GM12878 (cell line): ENCODE measurements around the gene NR6A1. TPM values are rescaled to one million over a fixed set of nuclear protein-coding genes. Genes with fewer than 3 reads are reported as not detected.

Experiments
- ATAC-seq: fragments of 200-7000 bp; cut with Tn5 transposase; 3 replicates; pipeline ENCODE4 v1.9.1; 2020; ENCODE audit warnings: mild to moderate bottlenecking, moderate library complexity
- BruUV-seq: library from RNA; stranded (reverse); fragments of 400-500 nt; replicated peaks from 2 replicates; lab custom pipeline; 2021; lab: Mats Ljungman, UMichigan
- CTCF ChIA-PET: fragments of 300-600 bp; sonication (Branson Sonifier 250); formaldehyde crosslinking; extraction: SDS; loops from one replicate; lab custom pipeline; 2021; ENCODE audit warnings: inconsistent platforms; lab: Yijun Ruan, JAX
- POLR2A ChIA-PET: fragments of 350-600 bp; formaldehyde crosslinking; extraction: SDS; loops from one replicate; lab custom pipeline; 2021; ENCODE audit warnings: inconsistent platforms; lab: Charles Lee
- RAD21 ChIA-PET: fragments of 300-600 bp; sonication (Branson Sonifier 250); formaldehyde crosslinking; loops from one replicate; lab custom pipeline; 2023; ENCODE audit warnings: antibody characterized with exemption; ENCODE audit not compliant: unreplicated experiment; lab: Charles Lee
- SMC1A ChIA-PET: fragments of 300-600 bp; sonication (Branson Sonifier 250); formaldehyde crosslinking; loops from one replicate; lab custom pipeline; 2023; ENCODE audit not compliant: unreplicated experiment, uncharacterized antibody; lab: Charles Lee
- DNase-seq: peaks from one replicate; pipeline ENCODE4 v3.0.0-alpha.2; 2011; ENCODE audit warnings: low read depth, low spot score
- FAIRE-seq: peaks from 3 replicates; lab custom pipeline; 2011; peaks lifted over from hg19 to GRCh38; lab: Jason Lieb, UNC
- H2AFZ ChIP-seq: 2 replicates; pipeline ENCODE4 v1.6.0; 2011; ENCODE audit warnings: low read depth, low read length, control low read depth; ENCODE audit not compliant: control insufficient read depth
- H3K27ac ChIP-seq: 2 replicates; pipeline ENCODE4 v1.5.1; 2011; ENCODE audit warnings: control low read depth; ENCODE audit not compliant: control insufficient read depth, insufficient read depth
- H3K27me3 ChIP-seq, 2 experiments: replicated peaks in 1 of 2; 2 replicates each; pipeline versions ENCODE4 v1.6.0 to v1.6.1; 2011; ENCODE audit warnings: low read length in 1 of 2; ENCODE audit not compliant: control insufficient read depth in 2 of 2, insufficient read depth in 2 of 2
- H3K36me3 ChIP-seq, 2 experiments: 2 replicates each; pipeline ENCODE4 v1.5.1; 2011; ENCODE audit warnings: low read length in 1 of 2; ENCODE audit not compliant: control insufficient read depth in 2 of 2, insufficient read depth in 2 of 2
- H3K4me1 ChIP-seq: 2 replicates; pipeline ENCODE4 v1.6.1; 2011; ENCODE audit warnings: mild to moderate bottlenecking, low read length, moderate library complexity, mixed read lengths; ENCODE audit not compliant: control insufficient read depth, insufficient read depth
- H3K4me2 ChIP-seq: 2 replicates; pipeline ENCODE4 v1.6.0; 2011; ENCODE audit warnings: control low read depth; ENCODE audit not compliant: control insufficient read depth, insufficient read depth
- H3K4me3 ChIP-seq: fragments of 200-600 bp; sonication (generic); 2 replicates; pipeline ENCODE4 v1.5.1; 2016
- H3K79me2 ChIP-seq: 2 replicates; pipeline ENCODE4 v1.6.0; 2011; ENCODE audit warnings: low read length; ENCODE audit not compliant: control insufficient read depth, insufficient read depth
- H3K9ac ChIP-seq: 2 replicates; pipeline ENCODE4 v1.8.0; 2011; ENCODE audit warnings: low read length, control low read depth, mixed read lengths; ENCODE audit not compliant: control insufficient read depth, insufficient read depth
- H3K9me3 ChIP-seq: replicated peaks from 3 replicates; pipeline ENCODE4 v1.5.1; 2011; ENCODE audit warnings: mild to moderate bottlenecking, low read length; ENCODE audit not compliant: control insufficient read depth, insufficient read depth
- H4K20me1 ChIP-seq: 2 replicates; pipeline ENCODE4 v1.6.0; 2011; ENCODE audit not compliant: control insufficient read depth, insufficient read depth
- DPF2 ChIP-seq: fragments of 450-650 bp; IDR thresholded peaks from 2 replicates; pipeline ENCODE4 v1.6.1; 2017; ENCODE audit warnings: mild to moderate bottlenecking
- EZH2 ChIP-seq: IDR thresholded peaks from 2 replicates; pipeline ENCODE4 v1.6.1; 2012; ENCODE audit warnings: low read depth, mild to moderate bottlenecking, control low read depth, inconsistent platforms, low read length, borderline replicate concordance; ENCODE audit not compliant: control insufficient read depth
- KDM1A ChIP-seq: fragments of 200-600 bp; sonication (generic); IDR thresholded peaks from 2 replicates; pipeline ENCODE4 v1.6.1; 2016; ENCODE audit warnings: borderline replicate concordance
- SPI1 ChIP-seq: IDR thresholded peaks from 2 replicates; pipeline ENCODE4 v1.6.1; 2011; ENCODE audit warnings: low read depth, mild to moderate bottlenecking, low read length, moderate library complexity, borderline replicate concordance; ENCODE audit not compliant: insufficient read depth
- WRNIP1 ChIP-seq: IDR thresholded peaks from 2 replicates; pipeline ENCODE4 v1.6.1; 2011; ENCODE audit warnings: low read depth, low read length, improper control_type of control experiment, borderline replicate concordance
- ZNF217 ChIP-seq: fragments of 450-650 bp; IDR thresholded peaks from 2 replicates; pipeline ENCODE4 v1.6.1; 2017; ENCODE audit warnings: antibody characterized with exemption, mild to moderate bottlenecking
- WGBS: methylation state at CpG from one replicate; pipeline ENCODE4 v1.1.6; 2016; ENCODE audit warnings: low lambda C conversion rate; ENCODE audit not compliant: insufficient replicate concordance, insufficient coverage; ENCODE audit errors: missing lambda C conversion rate; 5-methylcytosine and 5-hydroxymethylcytosine counted together
- in situ Hi-C: fragments of 300-500 bp; cut with MboI; formaldehyde crosslinking; loops from 9 replicates; pipeline ENCODE4 v1.14.3; 2018; ENCODE audit warnings: mixed read lengths
- intact Hi-C: fragments of 100-400 bp; cut with micrococcal nuclease; formaldehyde crosslinking; loops from one replicate; pipeline ENCODE4 v1.14.2; 2022; ENCODE audit not compliant: unreplicated experiment
- polyA plus RNA-seq, 11 experiments: library from polyadenylated mRNA; depleted of rRNA in 4 of 11; unstranded in 6 of 11; stranded (reverse) in 5 of 11; fragments of >200 nt; fragmentation: Nextera tagmentation in 4 of 11; fragmentation: Illumina TruSeq in 1 of 11; extraction: Ambion mirVana in 4 of 11; extraction: Trizol in 1 of 11; gene quantifications; 1 replicate in 1 of 11; 2 replicates in 10 of 11; pipeline versions ENCODE4 v1.2.1 to v1.2.3, GENCODE V29; 2011 to 2016; ENCODE audit warnings: inconsistent platforms in 2 of 11, missing spikeins in 2 of 11, low read depth in 1 of 11
- total RNA-seq, 4 experiments: library from RNA; depleted of rRNA in 3 of 4; stranded (reverse); fragments of >200 nt in 3 of 4; fragmentation: Illumina TruSeq in 1 of 4; extraction: Trizol in 1 of 4; gene quantifications; 2 replicates each; pipeline versions ENCODE4 v1.2.1 to v1.2.3, GENCODE V29; 2013 to 2021
- TF ChIP-seq, protein P1 (sequence below): IDR thresholded peaks from 2 replicates; pipeline ENCODE4 v1.6.1; 2011; ENCODE audit warnings: low read depth, mild to moderate bottlenecking, low read length, moderate library complexity, borderline replicate concordance; ENCODE audit errors: extremely low read depth
- TF ChIP-seq, protein P2 (sequence below): fragments of 450-650 bp; formaldehyde crosslinking; IDR thresholded peaks from 2 replicates; pipeline ENCODE4 v1.5.0; 2022; ENCODE audit warnings: mild to moderate bottlenecking, missing genetic modification characterization
- TF ChIP-seq, protein P3 (sequence below): fragments of 450-650 bp; IDR thresholded peaks from 2 replicates; pipeline ENCODE4 v1.6.1; 2016; ENCODE audit warnings: mild to moderate bottlenecking

NR6A1 gene
- total and polyA plus RNA-seq, 10 of the 15 experiments (the other 5 are each of a cell fraction or from before 2014, with no cell fraction given), result 1.2 to 9.2 (median 4.6) TPM

DNA sequence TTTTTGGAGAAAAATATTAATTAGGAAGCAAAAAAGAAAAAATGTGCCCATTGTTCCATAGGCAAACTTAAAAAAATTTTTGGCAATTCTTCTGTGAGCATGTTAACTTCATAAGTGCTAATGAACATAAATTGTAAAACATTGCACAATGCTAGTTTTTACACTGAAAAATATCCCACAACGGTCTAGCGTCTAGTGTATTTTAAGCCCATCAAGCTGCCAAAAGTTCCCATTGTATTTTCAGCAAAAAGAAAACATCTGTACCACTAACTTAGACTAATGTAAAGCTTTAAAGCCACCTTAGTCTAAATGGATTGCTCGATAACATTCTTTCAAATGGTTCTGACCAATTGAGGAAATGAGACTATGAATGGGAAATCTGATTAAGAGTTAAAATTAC, 2.8 kb downstream of the NR6A1 start:
- intact Hi-C loops, result loop anchor here (5.0 kb wide), 1 partner anchor 351 kb away; the partner anchor contains the start of gene PSMB7
- H3K9me3 ChIP-seq, result no peaks in the 10 kb centered on the region
- DNase-seq, result no peak
- no peaks in the 10 kb centered on the region for H3K36me3 ChIP-seq
- no peaks in the 10 kb centered on the region for H4K20me1 ChIP-seq
- in situ Hi-C loops, result no loop called here
- TF ChIP-seq WRNIP1, result no peak
- TF ChIP-seq SPI1, result peak; percentile 33; the same call in 1 of the 2 replicates
- 0 out of 2 replicates have a peak overlapping the region, but pooled peaks have one; percentile 4 for H3K9ac ChIP-seq
- H3K4me1 ChIP-seq, result peaks cover 11% of the 10 kb centered on the region
- 66% methylated on average over 3 of the region's 3 CpGs for WGBS
- H3K4me3 ChIP-seq, result peak overlapping the region; percentile 97
- CTCF ChIA-PET, result interaction anchor here (0.6 to 16.1 kb wide), 9 partner anchors 12 to 150 kb away, joined by 3 to 575 read pairs (median 7); partner anchors contain the start of genes ARPC5L, RPL35 and WDR38
- H3K79me2 ChIP-seq, result peaks cover 62% of the 10 kb centered on the region
- BruUV-seq, result no TSS peak
- no peak overlapping the region for H3K27ac ChIP-seq
- no peak for ATAC-seq
- RAD21 ChIA-PET, result interaction anchor here (0.6 to 1.8 kb wide), 7 partner anchors 11 to 431 kb away, joined by 3 to 13 read pairs (median 5); partner anchors contain the start of gene WDR38
- POLR2A ChIA-PET, result interaction anchor here (1.4 to 4.5 kb wide), 5 partner anchors 11 to 110 kb away, joined by 4 to 41 read pairs (median 7); partner anchors contain the start of genes ARPC5L, RPL35 and WDR38
- H3K4me2 ChIP-seq, result peak overlapping the region; percentile 80
- no peak overlapping the region for H2AFZ ChIP-seq
- no peaks in the 10 kb centered on the region for H3K27me3 ChIP-seq
- no peak for FAIRE-seq
- SMC1A ChIA-PET, result interaction anchor here (1.1 to 9.9 kb wide), 6 partner anchors 9 to 146 kb away, joined by 4 to 233 read pairs (median 10); partner anchors contain the start of gene WDR38

DNA sequence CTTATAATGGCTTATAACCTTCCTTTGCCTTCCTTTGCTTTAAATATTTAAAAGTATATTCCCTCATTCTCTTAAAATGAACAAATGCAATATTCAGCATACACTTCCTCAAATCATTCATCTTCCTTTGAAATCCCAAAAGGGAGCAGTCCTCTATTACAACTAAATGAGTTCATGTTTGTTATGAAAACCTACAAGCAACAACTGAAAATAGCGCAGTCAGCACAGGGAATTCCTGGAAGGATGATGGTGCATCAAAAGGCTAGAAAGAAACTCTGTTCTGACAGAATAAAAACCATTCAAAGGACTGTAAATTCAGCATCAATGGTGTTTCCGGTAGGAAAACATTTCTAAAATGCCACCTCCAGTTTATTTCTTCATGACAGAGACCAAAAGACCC, 3.3 kb downstream of the NR6A1 start:
- Histone ChIP-seq H3K27me3 (no peaks in the 10 kb centered on the region), H2AFZ (no peak overlapping the region), H3K4me1 (peaks cover 9% of the 10 kb centered on the region), H3K27ac (no peak overlapping the region), H4K20me1 (no peaks in the 10 kb centered on the region), H3K4me3 (peak overlapping the region; percentile 97), H3K36me3 (no peaks in the 10 kb centered on the region), H3K79me2 (peaks cover 62% of the 10 kb centered on the region), H3K9ac (0 out of 2 replicates have a peak overlapping the region, but pooled peaks have one; percentile 4), H3K4me2 (peak overlapping the region; percentile 80), H3K9me3 (no peaks in the 10 kb centered on the region)
- ChIA-PET CTCF (interaction anchor here (3.0 to 16.1 kb wide), 7 partner anchors 11 to 151 kb away, joined by 11 to 575 read pairs (median 45); partner anchors contain the start of genes ARPC5L, RPL35 and WDR38), POLR2A (interaction anchor here (1.4 to 4.5 kb wide), 3 partner anchors 85 to 102 kb away, joined by 4 to 41 read pairs (median 4); partner anchors contain the start of genes ARPC5L, RPL35 and WDR38), SMC1A (interaction anchor here (1.6 to 9.9 kb wide), 7 partner anchors 9 to 146 kb away, joined by 8 to 233 read pairs (median 15); partner anchors contain the start of gene WDR38), RAD21 (interaction anchor here (1.3 to 5.8 kb wide), 3 partner anchors 56 to 151 kb away, joined by 5 to 86 read pairs (median 59); no protein-coding TSS in a partner anchor)
- no peak for ATAC-seq
- DNase-seq, result no peak
- intact Hi-C loops, result loop anchor here (5.0 kb wide), 1 partner anchor 351 kb away; the partner anchor contains the start of gene PSMB7
- WGBS, result 100% methylated on average over 2 of the region's 2 CpGs
- FAIRE-seq, result no peak
- in situ Hi-C loops, result no loop called here
- no TSS peak for BruUV-seq
- TF ChIP-seq DPF2 (no peak), ZNF217 (no peak), KDM1A (no peak), EZH2 (no peak)
- TF ChIP-seq, protein P1, sequence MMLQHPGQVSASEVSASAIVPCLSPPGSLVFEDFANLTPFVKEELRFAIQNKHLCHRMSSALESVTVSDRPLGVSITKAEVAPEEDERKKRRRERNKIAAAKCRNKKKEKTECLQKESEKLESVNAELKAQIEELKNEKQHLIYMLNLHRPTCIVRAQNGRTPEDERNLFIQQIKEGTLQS, result no peak
- TF ChIP-seq, protein P2, sequence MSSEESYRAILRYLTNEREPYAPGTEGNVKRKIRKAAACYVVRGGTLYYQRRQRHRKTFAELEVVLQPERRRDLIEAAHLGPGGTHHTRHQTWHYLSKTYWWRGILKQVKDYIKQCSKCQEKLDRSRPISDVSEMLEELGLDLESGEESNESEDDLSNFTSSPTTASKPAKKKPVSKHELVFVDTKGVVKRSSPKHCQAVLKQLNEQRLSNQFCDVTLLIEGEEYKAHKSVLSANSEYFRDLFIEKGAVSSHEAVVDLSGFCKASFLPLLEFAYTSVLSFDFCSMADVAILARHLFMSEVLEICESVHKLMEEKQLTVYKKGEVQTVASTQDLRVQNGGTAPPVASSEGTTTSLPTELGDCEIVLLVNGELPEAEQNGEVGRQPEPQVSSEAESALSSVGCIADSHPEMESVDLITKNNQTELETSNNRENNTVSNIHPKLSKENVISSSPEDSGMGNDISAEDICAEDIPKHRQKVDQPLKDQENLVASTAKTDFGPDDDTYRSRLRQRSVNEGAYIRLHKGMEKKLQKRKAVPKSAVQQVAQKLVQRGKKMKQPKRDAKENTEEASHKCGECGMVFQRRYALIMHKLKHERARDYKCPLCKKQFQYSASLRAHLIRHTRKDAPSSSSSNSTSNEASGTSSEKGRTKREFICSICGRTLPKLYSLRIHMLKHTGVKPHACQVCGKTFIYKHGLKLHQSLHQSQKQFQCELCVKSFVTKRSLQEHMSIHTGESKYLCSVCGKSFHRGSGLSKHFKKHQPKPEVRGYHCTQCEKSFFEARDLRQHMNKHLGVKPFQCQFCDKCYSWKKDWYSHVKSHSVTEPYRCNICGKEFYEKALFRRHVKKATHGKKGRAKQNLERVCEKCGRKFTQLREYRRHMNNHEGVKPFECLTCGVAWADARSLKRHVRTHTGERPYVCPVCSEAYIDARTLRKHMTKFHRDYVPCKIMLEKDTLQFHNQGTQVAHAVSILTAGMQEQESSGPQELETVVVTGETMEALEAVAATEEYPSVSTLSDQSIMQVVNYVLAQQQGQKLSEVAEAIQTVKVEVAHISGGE, result no peak
- TF ChIP-seq, protein P3, sequence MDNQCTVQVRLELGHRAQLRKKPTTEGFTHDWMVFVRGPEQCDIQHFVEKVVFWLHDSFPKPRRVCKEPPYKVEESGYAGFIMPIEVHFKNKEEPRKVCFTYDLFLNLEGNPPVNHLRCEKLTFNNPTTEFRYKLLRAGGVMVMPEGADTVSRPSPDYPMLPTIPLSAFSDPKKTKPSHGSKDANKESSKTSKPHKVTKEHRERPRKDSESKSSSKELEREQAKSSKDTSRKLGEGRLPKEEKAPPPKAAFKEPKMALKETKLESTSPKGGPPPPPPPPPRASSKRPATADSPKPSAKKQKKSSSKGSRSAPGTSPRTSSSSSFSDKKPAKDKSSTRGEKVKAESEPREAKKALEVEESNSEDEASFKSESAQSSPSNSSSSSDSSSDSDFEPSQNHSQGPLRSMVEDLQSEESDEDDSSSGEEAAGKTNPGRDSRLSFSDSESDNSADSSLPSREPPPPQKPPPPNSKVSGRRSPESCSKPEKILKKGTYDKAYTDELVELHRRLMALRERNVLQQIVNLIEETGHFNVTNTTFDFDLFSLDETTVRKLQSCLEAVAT, result no peak
